A549 (cell line): Measurements from ENCODE around the gene NCAPH2. TPM values are rescaled to one million over a fixed set of nuclear protein-coding genes. Genes with fewer than 3 reads are reported as not detected.

Experiments
- ATAC-seq, 2 experiments: fragments of 200-7000 bp in 1 of 2; fragments of >200 bp in 1 of 2; cut with Nextera tagmentation in 1 of 2; cut with Tn5 transposase in 1 of 2; 3 replicates each; pipeline versions ENCODE4 v1.8.0 to v1.9.1; 2018 to 2020; ENCODE audit warnings: mild to moderate bottlenecking in 1 of 2, moderate library complexity in 1 of 2
- CTCF ChIA-PET: fragments of 300-600 bp; sonication (Branson Sonifier 250); formaldehyde crosslinking; extraction: SDS; loops from one replicate; lab custom pipeline; 2021; ENCODE audit warnings: antibody characterized with exemption, inconsistent platforms; lab: Yijun Ruan, JAX
- POLR2A ChIA-PET: fragments of 350-600 bp; formaldehyde crosslinking; extraction: SDS; loops from one replicate; lab custom pipeline; 2021; ENCODE audit warnings: antibody characterized with exemption, inconsistent platforms; lab: Yijun Ruan, JAX
- DNase-seq, 2 experiments: peaks; one replicate each; pipeline versions ENCODE4 v3.0.0 to v3.0.0-alpha.2; 2011 to 2016; ENCODE audit warnings: low read depth in 1 of 2, low spot score in 1 of 2
- FAIRE-seq: peaks from 2 replicates; lab custom pipeline; 2011; peaks lifted over from hg19 to GRCh38; lab: Jason Lieb, UNC
- H3K27ac ChIP-seq, 2 experiments: fragments of >200 bp; sonication (Bioruptor Twin); formaldehyde crosslinking; 3 replicates each; pipeline ENCODE4 v1.5.1; 2016 to 2017
- H3K4me1 ChIP-seq: fragments of >200 bp; sonication (Bioruptor Twin); formaldehyde crosslinking; 3 replicates; pipeline ENCODE4 v1.6.1; 2016
- H3K4me2 ChIP-seq: fragments of >200 bp; sonication (Bioruptor Twin); formaldehyde crosslinking; 3 replicates; pipeline ENCODE4 v1.6.1; 2016
- H3K4me3 ChIP-seq: fragments of >200 bp; sonication (Bioruptor Twin); formaldehyde crosslinking; 3 replicates; pipeline ENCODE4 v1.5.1; 2016
- H3K9me3 ChIP-seq: fragments of >200 bp; sonication (Bioruptor Twin); formaldehyde crosslinking; 3 replicates; pipeline ENCODE4 v1.6.1; 2016
- MAFK ChIP-seq: fragments of 450-650 bp; IDR thresholded peaks from 2 replicates; pipeline ENCODE4 v1.6.1; 2014; ENCODE audit not compliant: partially characterized antibody
- RFX5 ChIP-seq: fragments of 450-650 bp; IDR thresholded peaks from 2 replicates; pipeline ENCODE4 v1.7.1; 2014; ENCODE audit warnings: antibody characterized with exemption, mild to moderate bottlenecking, moderate library complexity
- RNF2 ChIP-seq: fragments of 200-600 bp; sonication (generic); IDR thresholded peaks from 2 replicates; pipeline ENCODE4 v1.6.1; 2016; ENCODE audit warnings: low read depth, mild to moderate bottlenecking, antibody characterized with exemption, moderate library complexity, borderline replicate concordance
- ZNF302 ChIP-seq: fragments of 250-450 bp; sonication (Bioruptor Pico); IDR thresholded peaks from 2 replicates; pipeline ENCODE4 v1.9.0; 2021; ENCODE audit warnings: inconsistent platforms, mild to moderate bottlenecking, moderate library complexity
- WGBS: methylation state at CpG from one replicate; pipeline ENCODE4 v1.1.6; 2017; ENCODE audit errors: missing lambda C conversion rate; 5-methylcytosine and 5-hydroxymethylcytosine counted together
- polyA plus RNA-seq, 4 experiments: library from polyadenylated mRNA; depleted of rRNA in 3 of 4; stranded (reverse); fragments of >200 nt; fragmentation: RNase III in 1 of 4; extraction: RNeasy Plus Mini Kit Qiagen cat#74134 plus additional on column Dnase treatment in 1 of 4; gene quantifications; 2 replicates in 3 of 4; 3 replicates in 1 of 4; pipeline ENCODE4 v1.2.3, GENCODE V29; 2011 to 2017
- TF ChIP-seq, protein P1 (sequence below): fragments of 250-450 bp; sonication (Bioruptor Pico); IDR thresholded peaks from 2 replicates; pipeline ENCODE4 v1.5.0; 2021; ENCODE audit warnings: mild to moderate bottlenecking, moderate library complexity, borderline replicate concordance
- TF ChIP-seq, protein P2 (sequence below): fragments of >200 bp; sonication (Bioruptor Twin); formaldehyde crosslinking; IDR thresholded peaks from 3 replicates; pipeline ENCODE4 v1.5.1; 2016
- TF ChIP-seq, protein P3 (sequence below): fragments of 150-350 bp; IDR thresholded peaks from 2 replicates; pipeline ENCODE4 v1.6.1; 2014; ENCODE audit warnings: low read depth, mild to moderate bottlenecking, low read length
- TF ChIP-seq, protein P4 (sequence below): fragments of 250-450 bp; sonication (Bioruptor Pico); IDR thresholded peaks from 2 replicates; pipeline ENCODE4 v1.5.0; 2020; ENCODE audit warnings: low read depth, mild to moderate bottlenecking, moderate library complexity
- TF ChIP-seq, protein P5 (sequence below): fragments of 200-600 bp; sonication (generic); IDR thresholded peaks from 2 replicates; pipeline ENCODE4 v1.6.1; 2016; ENCODE audit warnings: antibody characterized with exemption, mild to moderate bottlenecking, moderate library complexity
- TF ChIP-seq, protein P6 (sequence below): fragments of >200 bp; sonication (Bioruptor Twin); formaldehyde crosslinking; IDR thresholded peaks from 2 replicates; pipeline ENCODE4 v1.6.1; 2016

NCAPH2 gene
- polyA plus RNA-seq, 2 of the 4 experiments (the other 2 are of a cell fraction): 14.3 to 27.7 TPM

DNA sequence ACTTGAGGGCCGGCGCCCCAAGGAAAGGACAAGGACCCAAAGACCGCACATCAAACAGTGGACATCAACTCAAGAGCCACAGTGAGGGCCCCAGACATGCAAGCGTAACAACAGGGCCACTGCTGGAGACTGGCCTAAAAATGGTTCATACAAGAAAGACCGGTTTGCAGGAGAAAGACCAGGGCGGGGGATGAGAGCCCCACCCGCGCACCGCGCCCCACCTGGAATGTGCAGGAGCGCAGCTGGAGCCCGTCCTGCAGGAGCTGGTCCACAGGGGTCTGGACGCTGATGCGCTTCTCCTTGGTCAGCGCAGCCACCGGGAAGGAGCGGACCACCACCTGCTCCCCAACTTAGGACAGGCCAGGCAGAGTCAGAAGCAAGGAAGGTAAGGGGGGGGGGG is 47.1 kb upstream of the NCAPH2 start:
- H3K4me2 ChIP-seq: no peak overlapping the region
- POLR2A ChIA-PET: no interaction called here
- ATAC-seq (no peak), DNase-seq (no peak), FAIRE-seq (no peak)
- H3K4me3 ChIP-seq: no peak overlapping the region
- no peaks in the 10 kb centered on the region for H3K9me3 ChIP-seq
- CTCF ChIA-PET: interaction anchor here (0.7 to 1.3 kb wide), 2 partner anchors 62 to 113 kb away, joined by 3 to 4 read pairs; no protein-coding TSS in a partner anchor
- TF ChIP-seq ZNF302: no peak
- TF ChIP-seq, protein P1, sequence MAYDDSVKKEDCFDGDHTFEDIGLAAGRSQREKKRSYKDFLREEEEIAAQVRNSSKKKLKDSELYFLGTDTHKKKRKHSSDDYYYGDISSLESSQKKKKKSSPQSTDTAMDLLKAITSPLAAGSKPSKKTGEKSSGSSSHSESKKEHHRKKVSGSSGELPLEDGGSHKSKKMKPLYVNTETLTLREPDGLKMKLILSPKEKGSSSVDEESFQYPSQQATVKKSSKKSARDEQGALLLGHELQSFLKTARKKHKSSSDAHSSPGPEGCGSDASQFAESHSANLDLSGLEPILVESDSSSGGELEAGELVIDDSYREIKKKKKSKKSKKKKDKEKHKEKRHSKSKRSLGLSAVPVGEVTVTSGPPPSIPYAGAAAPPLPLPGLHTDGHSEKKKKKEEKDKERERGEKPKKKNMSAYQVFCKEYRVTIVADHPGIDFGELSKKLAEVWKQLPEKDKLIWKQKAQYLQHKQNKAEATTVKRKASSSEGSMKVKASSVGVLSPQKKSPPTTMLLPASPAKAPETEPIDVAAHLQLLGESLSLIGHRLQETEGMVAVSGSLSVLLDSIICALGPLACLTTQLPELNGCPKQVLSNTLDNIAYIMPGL: no peak
- no peak for TF ChIP-seq MAFK
- TF ChIP-seq, protein P2, sequence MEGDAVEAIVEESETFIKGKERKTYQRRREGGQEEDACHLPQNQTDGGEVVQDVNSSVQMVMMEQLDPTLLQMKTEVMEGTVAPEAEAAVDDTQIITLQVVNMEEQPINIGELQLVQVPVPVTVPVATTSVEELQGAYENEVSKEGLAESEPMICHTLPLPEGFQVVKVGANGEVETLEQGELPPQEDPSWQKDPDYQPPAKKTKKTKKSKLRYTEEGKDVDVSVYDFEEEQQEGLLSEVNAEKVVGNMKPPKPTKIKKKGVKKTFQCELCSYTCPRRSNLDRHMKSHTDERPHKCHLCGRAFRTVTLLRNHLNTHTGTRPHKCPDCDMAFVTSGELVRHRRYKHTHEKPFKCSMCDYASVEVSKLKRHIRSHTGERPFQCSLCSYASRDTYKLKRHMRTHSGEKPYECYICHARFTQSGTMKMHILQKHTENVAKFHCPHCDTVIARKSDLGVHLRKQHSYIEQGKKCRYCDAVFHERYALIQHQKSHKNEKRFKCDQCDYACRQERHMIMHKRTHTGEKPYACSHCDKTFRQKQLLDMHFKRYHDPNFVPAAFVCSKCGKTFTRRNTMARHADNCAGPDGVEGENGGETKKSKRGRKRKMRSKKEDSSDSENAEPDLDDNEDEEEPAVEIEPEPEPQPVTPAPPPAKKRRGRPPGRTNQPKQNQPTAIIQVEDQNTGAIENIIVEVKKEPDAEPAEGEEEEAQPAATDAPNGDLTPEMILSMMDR: no peak
- no peaks in the 10 kb centered on the region for H3K4me1 ChIP-seq
- H3K27ac ChIP-seq: no peak overlapping the region
- WGBS: 90% methylated on average over 12 of the region's 17 CpGs

DNA sequence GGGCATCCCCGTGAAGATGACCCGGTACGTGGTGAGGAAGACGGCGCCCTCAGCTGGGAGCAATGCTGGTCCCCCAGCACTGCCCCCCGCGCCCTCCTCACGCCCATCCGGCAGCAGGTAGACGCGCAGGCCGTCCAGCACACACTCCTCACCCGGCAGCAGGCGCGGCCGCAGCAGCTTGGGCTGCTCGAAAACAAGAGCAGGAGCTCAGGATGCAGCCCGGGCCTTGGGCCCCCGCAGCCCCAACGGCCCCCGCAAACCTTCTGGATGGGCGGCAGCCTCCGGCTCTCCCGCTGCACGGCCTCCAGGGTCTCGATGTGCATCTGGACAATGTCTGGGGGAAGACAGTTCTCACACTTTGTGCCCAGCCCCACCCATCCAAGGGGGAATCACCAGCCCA is 46.5 kb upstream of the NCAPH2 start:
- ATAC-seq (no peak), FAIRE-seq (no peak)

More for the DNA sequence above, 46.5 kb upstream of the NCAPH2 start:
- Histone ChIP-seq H3K4me3 (no peak overlapping the region), H3K9me3 (no peaks in the 10 kb centered on the region), H3K4me2 (no peak overlapping the region), H3K27ac (no peak overlapping the region), H3K4me1 (no peaks in the 10 kb centered on the region)
- TF ChIP-seq RNF2 (no peak), RFX5 (no peak)
- TF ChIP-seq, protein P3, sequence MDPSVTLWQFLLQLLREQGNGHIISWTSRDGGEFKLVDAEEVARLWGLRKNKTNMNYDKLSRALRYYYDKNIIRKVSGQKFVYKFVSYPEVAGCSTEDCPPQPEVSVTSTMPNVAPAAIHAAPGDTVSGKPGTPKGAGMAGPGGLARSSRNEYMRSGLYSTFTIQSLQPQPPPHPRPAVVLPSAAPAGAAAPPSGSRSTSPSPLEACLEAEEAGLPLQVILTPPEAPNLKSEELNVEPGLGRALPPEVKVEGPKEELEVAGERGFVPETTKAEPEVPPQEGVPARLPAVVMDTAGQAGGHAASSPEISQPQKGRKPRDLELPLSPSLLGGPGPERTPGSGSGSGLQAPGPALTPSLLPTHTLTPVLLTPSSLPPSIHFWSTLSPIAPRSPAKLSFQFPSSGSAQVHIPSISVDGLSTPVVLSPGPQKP: no peak
- TF ChIP-seq, protein P4, sequence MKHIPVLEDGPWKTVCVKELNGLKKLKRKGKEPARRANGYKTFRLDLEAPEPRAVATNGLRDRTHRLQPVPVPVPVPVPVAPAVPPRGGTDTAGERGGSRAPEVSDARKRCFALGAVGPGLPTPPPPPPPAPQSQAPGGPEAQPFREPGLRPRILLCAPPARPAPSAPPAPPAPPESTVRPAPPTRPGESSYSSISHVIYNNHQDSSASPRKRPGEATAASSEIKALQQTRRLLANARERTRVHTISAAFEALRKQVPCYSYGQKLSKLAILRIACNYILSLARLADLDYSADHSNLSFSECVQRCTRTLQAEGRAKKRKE (CRISPR knock-in tag): no peak
- TF ChIP-seq, protein P5, sequence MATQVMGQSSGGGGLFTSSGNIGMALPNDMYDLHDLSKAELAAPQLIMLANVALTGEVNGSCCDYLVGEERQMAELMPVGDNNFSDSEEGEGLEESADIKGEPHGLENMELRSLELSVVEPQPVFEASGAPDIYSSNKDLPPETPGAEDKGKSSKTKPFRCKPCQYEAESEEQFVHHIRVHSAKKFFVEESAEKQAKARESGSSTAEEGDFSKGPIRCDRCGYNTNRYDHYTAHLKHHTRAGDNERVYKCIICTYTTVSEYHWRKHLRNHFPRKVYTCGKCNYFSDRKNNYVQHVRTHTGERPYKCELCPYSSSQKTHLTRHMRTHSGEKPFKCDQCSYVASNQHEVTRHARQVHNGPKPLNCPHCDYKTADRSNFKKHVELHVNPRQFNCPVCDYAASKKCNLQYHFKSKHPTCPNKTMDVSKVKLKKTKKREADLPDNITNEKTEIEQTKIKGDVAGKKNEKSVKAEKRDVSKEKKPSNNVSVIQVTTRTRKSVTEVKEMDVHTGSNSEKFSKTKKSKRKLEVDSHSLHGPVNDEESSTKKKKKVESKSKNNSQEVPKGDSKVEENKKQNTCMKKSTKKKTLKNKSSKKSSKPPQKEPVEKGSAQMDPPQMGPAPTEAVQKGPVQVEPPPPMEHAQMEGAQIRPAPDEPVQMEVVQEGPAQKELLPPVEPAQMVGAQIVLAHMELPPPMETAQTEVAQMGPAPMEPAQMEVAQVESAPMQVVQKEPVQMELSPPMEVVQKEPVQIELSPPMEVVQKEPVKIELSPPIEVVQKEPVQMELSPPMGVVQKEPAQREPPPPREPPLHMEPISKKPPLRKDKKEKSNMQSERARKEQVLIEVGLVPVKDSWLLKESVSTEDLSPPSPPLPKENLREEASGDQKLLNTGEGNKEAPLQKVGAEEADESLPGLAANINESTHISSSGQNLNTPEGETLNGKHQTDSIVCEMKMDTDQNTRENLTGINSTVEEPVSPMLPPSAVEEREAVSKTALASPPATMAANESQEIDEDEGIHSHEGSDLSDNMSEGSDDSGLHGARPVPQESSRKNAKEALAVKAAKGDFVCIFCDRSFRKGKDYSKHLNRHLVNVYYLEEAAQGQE: no peak
- TF ChIP-seq, protein P6, sequence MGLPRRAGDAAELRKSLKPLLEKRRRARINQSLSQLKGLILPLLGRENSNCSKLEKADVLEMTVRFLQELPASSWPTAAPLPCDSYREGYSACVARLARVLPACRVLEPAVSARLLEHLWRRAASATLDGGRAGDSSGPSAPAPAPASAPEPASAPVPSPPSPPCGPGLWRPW: no peak
- 97% methylated on average over 24 of the region's 26 CpGs for WGBS
- CTCF ChIA-PET: interaction anchor here (0.6 to 1.3 kb wide), 2 partner anchors 10 to 62 kb away, joined by 4 to 5 read pairs; no protein-coding TSS in a partner anchor
- DNase-seq: no peak
- POLR2A ChIA-PET: no interaction called here
